CD8-positive, alpha-beta T cell (primary cell): ENCODE measurements around the gene CTNNA2. TPM values are rescaled to one million over a fixed set of nuclear protein-coding genes. Genes with fewer than 3 reads are reported as not detected.

Experiments used
- microRNA-seq: library from miRNA; unstranded; fragments of <30 nt; microRNA quantifications from one replicate; pipeline ENCODE4 v1.2.0, GENCODE V29; 2022; ENCODE audit warnings: borderline microRNAs expressed
- total RNA-seq, 46 experiments: library from RNA in 2 of 46; stranded (reverse) in 2 of 46; gene quantifications; one replicate each; pipeline ENCODE4 v1.2.3 and lab custom pipeline; 2021 to 2026

Gene CTNNA2
- total RNA-seq, 2 experiments from 2014 or later, result not detected

Small RNA genes lying within 50 kb of the gene (microRNA-seq; reads per million reads assigned to microRNA genes)
- gene MIR4264 (not detected), gene MIR8080 (not detected)
